SH-SY5Y (cell line): ENCODE measurements around the gene OTOGL.

Experiments
- GATA2 ChIP-seq: IDR thresholded peaks from 2 replicates; pipeline ENCODE4 v1.6.1; 2011; ENCODE audit warnings: mild to moderate bottlenecking, low read depth, low read length
- GATA3 ChIP-seq: IDR thresholded peaks from 2 replicates; pipeline ENCODE4 v1.6.1; 2011; ENCODE audit warnings: low read depth, mild to moderate bottlenecking, low read length, moderate library complexity

GRCh38 chr12:80268924-80269749 is 169.8 kb downstream of the OTOGL start:
- TF ChIP-seq GATA2 (no peak), GATA3 (no peak)
